Activated T-helper 1 cell treated with anti-CD3 and anti-CD28 coated beads, Interleukin-2, amount 50 U/mL, for 16 hours (primary cell): ENCODE measurements around the gene SCD5.

Experiments used
- DNase-seq, 2 donors: peaks; one replicate each; pipeline ENCODE4 v3.0.0-alpha.2; 2020; ENCODE audit warnings: low read depth in 1 of 2, low spot score in 1 of 2

Gene SCD5

GRCh38 chr4:82694892-82695291 lies 103.7 kb downstream of the SCD5 start:
- no peak for DNase-seq

GRCh38 chr4:82694046-82694445 lies 104.5 kb downstream of the SCD5 start:
- no peak for DNase-seq

- DNase-seq, result no peak
Measured at GRCh38 chr4:82692101-82692780, 106.4 kb downstream of the SCD5 start.

- DNase-seq, result no peak
Measured at GRCh38 chr4:82691431-82691830, 107.2 kb downstream of the SCD5 start.

GRCh38 chr4:82688091-82688795 lies 110.4 kb downstream of the SCD5 start:
- no peak for DNase-seq

GRCh38 chr4:82687531-82687930 lies 111.1 kb downstream of the SCD5 start:
- DNase-seq, result no peak

GRCh38 chr4:82681754-82682153 lies 116.8 kb downstream of the SCD5 start:
- DNase-seq, result no peak

- no peak for DNase-seq
Measured at GRCh38 chr4:82680834-82681233, 117.8 kb downstream of the SCD5 start.

- no peak for DNase-seq
Measured at GRCh38 chr4:82679531-82679930, 119.1 kb downstream of the SCD5 start.

- DNase-seq, result no peak
Measured at GRCh38 chr4:82678051-82678450, 120.5 kb downstream of the SCD5 start.

- DNase-seq, result no peak
Measured at GRCh38 chr4:82677327-82677726, 121.3 kb downstream of the SCD5 start.

- DNase-seq, result no peak
Measured at GRCh38 chr4:82667761-82668480, 130.7 kb downstream of the SCD5 start.

- no peak for DNase-seq
Measured at GRCh38 chr4:82666970-82667665, 131.5 kb downstream of the SCD5 start.

GRCh38 chr4:82661181-82661992 lies 137.2 kb downstream of the SCD5 start:
- DNase-seq, result no peak

GRCh38 chr4:82652062-82652461 lies 146.5 kb downstream of the SCD5 start:
- no peak for DNase-seq

- no peak for DNase-seq
Measured at GRCh38 chr4:82650868-82651267, 147.7 kb downstream of the SCD5 start.

- no peak for DNase-seq
Measured at GRCh38 chr4:82648356-82648755, 150.2 kb downstream of the SCD5 start.

- no peak for DNase-seq
Measured at GRCh38 chr4:82645936-82646565, 152.5 kb downstream of the SCD5 start.

GRCh38 chr4:82644734-82645126 lies 153.9 kb downstream of the SCD5 start:
- DNase-seq, result no peak

- no peak for DNase-seq
Measured at GRCh38 chr4:82643994-82644733, 154.4 kb downstream of the SCD5 start.
